DMS79 treated with DMSO at 0.1 percent for 48 hours (cell line): ENCODE results near the gene EIF4EBP2.

Experiments
- DNase-seq: peaks from one replicate; lab custom pipeline; 2025; lab: John Stamatoyannopoulos, UW

The EIF4EBP2 gene

GRCh38 chr10:70378122-70378521 is 25.8 kb upstream of the EIF4EBP2 start:
- peak; percentile 15 for DNase-seq

GRCh38 chr10:70379581-70380176 is 24.3 kb upstream of the EIF4EBP2 start:
- no peak for DNase-seq

GRCh38 chr10:70380350-70381135 is 23.4 kb upstream of the EIF4EBP2 start:
- DNase-seq: no peak

GRCh38 chr10:70381471-70382421 is 22.2 kb upstream of the EIF4EBP2 start:
- DNase-seq: peak; percentile 25

DNA sequence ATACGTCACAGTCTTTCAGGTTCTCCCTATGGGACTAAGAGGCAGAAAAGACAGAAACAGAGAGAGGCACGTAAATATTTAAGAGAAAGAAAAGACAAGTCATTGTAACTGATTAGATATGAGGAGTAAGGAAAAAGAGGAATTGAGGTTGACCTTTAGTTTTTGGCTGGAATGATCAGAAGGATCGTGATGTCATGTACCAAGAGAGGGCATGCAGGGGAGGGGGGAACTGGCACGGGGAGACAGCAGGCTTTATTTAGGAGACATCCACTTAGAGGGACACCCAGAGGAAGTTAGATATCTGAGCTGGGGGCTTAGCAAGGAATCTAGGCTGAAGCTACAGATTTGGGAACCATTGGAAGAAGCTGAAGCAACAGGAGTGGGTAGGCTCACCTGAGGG is 12.3 kb upstream of the EIF4EBP2 start:
- no peak for DNase-seq

DNA sequence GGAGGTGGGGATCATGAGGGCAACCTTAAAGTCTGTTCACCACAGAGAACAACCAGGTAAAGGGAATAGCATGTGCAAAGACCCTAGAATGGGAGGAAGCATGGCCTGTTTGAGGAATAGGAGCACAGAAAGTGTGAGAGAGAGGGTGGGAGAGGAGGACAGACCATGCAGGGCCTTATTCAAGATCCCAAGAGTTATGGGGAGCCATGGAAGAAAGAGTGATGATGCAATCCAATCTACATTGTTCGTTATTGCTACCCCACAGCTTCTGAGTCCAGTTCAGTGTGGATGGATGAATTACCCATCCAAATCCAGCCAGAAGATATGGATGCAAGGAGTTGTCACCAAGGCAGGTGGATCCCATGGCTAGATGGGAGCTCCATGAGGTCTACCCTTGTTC is 7.8 kb upstream of the EIF4EBP2 start:
- DNase-seq: no peak

GRCh38 chr10:70399177-70399576 is 4.8 kb upstream of the EIF4EBP2 start:
- DNase-seq: no peak

- no peak for DNase-seq
Measured at GRCh38 chr10:70403483-70404035, 386 bp upstream of the EIF4EBP2 start.

DNA sequence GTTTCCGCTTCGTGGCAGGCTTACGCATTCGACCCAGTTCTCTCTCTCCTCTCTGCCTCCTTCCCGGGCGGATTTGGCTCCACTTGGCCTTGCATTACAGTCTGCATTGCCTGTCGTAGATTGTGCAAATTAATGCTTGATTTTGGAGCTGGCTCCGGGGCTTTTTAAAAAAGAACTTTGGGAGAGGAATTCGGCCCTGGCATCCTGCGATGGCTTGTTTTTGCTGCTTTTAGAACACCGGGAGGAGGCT is 767 bp downstream of the EIF4EBP2 start:
- no peak for DNase-seq

DNA sequence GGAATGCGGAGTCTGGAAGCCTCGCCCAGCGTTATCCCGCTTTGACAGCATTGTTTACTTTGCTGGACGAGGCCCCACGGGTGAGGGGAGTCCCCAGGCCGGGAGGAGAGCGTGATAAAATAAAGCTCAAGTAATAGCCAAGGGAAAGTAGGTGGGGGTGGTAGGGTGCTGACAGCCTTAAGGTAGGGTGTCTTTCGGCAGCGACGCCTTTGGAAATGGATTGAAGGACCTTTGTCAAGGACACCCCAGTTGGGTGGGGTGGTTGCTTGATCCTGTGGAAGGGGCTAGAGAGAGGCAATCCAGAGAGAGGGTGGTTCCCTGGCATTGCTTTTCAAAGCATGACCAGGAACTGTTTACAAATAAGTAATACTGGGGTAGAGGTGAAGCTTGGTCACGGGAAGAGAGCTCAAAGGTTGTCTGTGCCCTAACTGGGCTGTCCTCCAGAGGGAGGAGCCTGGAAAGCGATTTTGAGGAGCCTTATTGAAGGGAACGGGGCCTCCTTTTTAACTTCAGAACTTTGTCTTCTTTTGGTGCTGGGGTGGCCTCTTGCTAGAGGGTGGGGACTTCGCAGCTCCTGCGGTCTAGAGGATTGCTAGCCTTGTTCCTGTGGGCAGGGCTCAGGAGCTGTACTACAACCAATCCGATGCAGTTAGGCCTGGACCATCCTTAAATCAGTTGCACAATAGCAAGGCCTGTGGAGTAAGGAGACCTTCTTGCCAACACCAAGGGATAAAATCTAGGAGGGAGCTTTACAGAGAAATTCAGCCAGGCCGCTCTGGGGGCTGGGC is 1.3 kb downstream of the EIF4EBP2 start:
- no peak for DNase-seq

DNA sequence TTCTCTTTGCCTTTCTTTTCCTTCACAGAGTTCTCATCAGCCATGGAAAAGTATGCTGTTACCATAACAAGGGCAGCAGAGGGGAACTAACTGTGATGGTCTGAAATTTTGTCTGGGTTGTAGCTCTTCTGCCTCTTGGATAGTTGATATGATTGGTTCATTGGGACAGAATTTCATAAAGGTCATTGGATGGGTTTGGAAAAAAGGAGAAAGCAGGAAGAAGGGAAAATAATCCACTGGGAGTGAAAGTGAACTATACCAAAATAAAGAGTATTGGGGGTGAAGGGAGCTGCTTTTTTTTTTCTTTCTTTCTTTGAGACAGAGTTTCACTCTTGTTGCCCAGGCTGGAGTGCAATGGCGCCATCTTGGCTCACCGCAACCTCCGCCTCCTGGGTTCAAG is 5.8 kb downstream of the EIF4EBP2 start:
- no peak for DNase-seq

GRCh38 chr10:70410608-70411007 is 6.7 kb downstream of the EIF4EBP2 start:
- DNase-seq: no peak

DNA sequence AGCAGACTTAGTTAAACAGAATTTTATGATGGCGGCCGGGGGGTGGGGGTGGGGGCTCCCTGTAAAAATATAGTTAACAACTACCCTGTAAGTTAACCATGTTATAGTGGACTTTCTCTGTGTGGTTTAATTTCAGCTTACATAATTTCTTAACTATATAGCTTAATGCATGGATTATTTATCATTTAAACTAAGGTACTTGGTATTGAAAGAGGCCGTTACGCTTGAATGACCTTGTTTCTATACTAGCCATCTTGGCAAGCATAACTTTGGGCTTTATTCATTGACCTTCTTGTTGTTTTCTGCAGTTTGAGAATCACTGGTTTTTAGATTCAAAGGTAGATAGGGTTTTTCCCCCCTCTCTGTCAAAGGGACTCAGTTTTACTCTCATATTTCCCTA is 8.4 kb downstream of the EIF4EBP2 start:
- DNase-seq: no peak

GRCh38 chr10:70417568-70417967 is 13.6 kb downstream of the EIF4EBP2 start:
- no peak for DNase-seq

DNA sequence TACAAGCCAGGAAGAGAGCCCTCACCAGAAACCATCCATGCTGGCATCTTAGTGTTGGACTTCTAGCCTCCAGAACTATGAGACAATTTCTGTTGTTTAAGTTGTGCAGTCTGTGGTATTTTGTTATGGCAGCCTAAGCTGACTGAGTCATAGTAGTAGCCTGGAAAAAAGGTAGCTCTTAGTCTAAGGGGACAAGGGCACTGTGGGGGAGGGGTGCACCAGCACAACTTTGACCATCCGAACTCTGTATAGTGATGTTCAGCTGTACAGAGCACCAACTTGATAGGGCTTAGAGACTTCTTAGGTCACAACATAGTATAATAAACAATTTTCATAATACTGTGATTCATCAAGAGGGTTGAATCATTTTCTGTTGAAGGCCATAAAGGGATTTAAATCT is 14.3 kb downstream of the EIF4EBP2 start:
- no peak for DNase-seq

DNA sequence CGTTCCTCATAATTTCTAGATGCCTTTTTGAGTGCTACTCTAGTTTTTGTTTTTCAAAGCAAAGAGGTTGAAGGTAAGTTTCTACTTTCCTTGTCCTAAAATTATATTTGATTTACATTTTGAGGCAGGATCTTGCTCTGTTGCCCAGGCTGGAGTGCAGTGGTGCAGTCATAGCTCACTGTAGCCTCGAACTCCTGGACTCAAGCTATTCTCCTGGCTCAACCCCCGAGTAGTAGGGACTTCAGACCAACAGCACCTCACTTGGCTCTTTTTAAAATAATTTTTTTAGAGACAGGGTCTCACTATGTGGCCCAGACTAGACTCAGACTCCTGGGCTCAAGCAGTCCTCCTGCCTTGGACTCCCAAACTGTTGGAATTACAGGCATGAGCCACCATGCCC is 14.8 kb downstream of the EIF4EBP2 start:
- DNase-seq: no peak

- DNase-seq: no peak
Measured at GRCh38 chr10:70424320-70424719, 20.4 kb downstream of the EIF4EBP2 start.

GRCh38 chr10:70425096-70425495 is 21.2 kb downstream of the EIF4EBP2 start:
- DNase-seq: no peak

GRCh38 chr10:70426823-70427222 is 22.9 kb downstream of the EIF4EBP2 start:
- no peak for DNase-seq

GRCh38 chr10:70430493-70431445 is 26.8 kb downstream of the EIF4EBP2 start:
- DNase-seq: no peak

DNA sequence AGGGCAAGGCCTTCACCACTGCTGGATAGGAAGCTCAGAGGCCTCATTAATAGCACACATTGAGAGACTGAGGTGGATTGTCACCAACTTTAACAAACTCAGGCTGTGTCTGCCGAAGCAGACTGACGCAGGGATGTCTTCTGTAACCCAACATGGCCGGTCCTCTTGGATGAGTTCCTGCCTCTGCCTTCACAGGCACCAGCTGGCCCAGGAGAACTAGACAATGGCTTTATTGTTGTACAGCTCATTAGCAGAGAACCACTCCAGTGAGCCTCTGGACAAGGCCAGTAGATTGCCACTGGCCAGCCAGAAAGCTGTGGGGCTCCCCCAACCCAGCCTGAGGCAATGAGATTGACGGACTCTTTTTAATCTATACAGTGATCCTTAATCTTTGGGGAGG is 28.2 kb downstream of the EIF4EBP2 start:
- DNase-seq: no peak
